ENCODE data around the gene DOCK2.
"Not testable (repeated sequence)": the region's sequence is repeated elsewhere in the genome, so short reads cannot be mapped to it uniquely, and the experiment has no call there.

Gene DOCK2

GRCh38 chr5:170076739-170077138, 439.7 kb downstream of the DOCK2 start:
- Mint-ChIP-seq H3K36me3 (peaks cover 57% of the 10 kb centered on the region), H3K27me3 (no peaks in the 10 kb centered on the region), H3K9me3 (no peaks in the 10 kb centered on the region), H3K27ac (no peak overlapping the region), H3K4me3 (no peak overlapping the region), H3K4me1 (no peaks in the 10 kb centered on the region)
- DNase-seq (ENCODE audit: low spot score in 2 of 2) (no peak), ATAC-seq (ENCODE audit: low read depth) (no peak)

- ATAC-seq (ENCODE audit: low read depth) (no peak), DNase-seq (ENCODE audit: low spot score in 2 of 2) (no peak)
- peaks cover 65% of the 10 kb centered on the region for H3K36me3 Mint-ChIP-seq
- peak overlapping the region; percentile 11 for H3K27ac Mint-ChIP-seq
- H3K27me3 Mint-ChIP-seq = no peaks in the 10 kb centered on the region
- H3K4me3 Mint-ChIP-seq = no peak overlapping the region
- no peaks in the 10 kb centered on the region for H3K4me1 Mint-ChIP-seq
- no peaks in the 10 kb centered on the region for H3K9me3 Mint-ChIP-seq
These were observed 440.5 kb downstream of the DOCK2 start for GRCh38 chr5:170077526-170077925.

DNA sequence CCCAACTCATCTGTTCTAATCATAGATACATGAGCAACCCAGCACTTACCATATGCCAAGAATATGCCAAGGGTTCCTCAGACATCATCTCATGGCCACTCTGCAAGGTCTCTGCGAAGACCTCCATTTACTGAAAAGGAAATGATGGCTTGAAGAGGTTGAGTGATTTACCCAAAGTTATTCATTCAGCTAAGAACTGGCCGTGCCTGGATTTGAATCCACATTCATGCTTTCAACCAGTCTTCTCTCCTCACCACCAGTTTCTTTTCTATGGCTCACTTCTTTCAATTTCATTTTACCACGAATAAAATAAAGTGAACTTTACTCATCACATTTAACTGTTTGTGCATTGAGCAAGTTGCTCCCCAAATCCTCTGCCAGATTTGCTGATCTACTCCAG, 441.4 kb downstream of the DOCK2 start:
- Mint-ChIP-seq H3K27me3 (no peaks in the 10 kb centered on the region), H3K9me3 (no peaks in the 10 kb centered on the region), H3K4me1 (no peaks in the 10 kb centered on the region), H3K4me3 (no peak overlapping the region), H3K27ac (peak overlapping the region; percentile 11), H3K36me3 (peaks cover 70% of the 10 kb centered on the region)
- DNase-seq (ENCODE audit: low spot score in 2 of 2) (no peak), ATAC-seq (ENCODE audit: low read depth) (no peak)

GRCh38 chr5:170078931-170079330, 441.9 kb downstream of the DOCK2 start:
- Mint-ChIP-seq H3K27ac (no peak overlapping the region), H3K36me3 (peaks cover 71% of the 10 kb centered on the region), H3K9me3 (peaks cover 2% of the 10 kb centered on the region), H3K4me3 (no peak overlapping the region), H3K4me1 (peaks cover 2% of the 10 kb centered on the region), H3K27me3 (no peaks in the 10 kb centered on the region)
- ATAC-seq (ENCODE audit: low read depth) (no peak), DNase-seq (ENCODE audit: low spot score in 2 of 2) (no peak)

DNA sequence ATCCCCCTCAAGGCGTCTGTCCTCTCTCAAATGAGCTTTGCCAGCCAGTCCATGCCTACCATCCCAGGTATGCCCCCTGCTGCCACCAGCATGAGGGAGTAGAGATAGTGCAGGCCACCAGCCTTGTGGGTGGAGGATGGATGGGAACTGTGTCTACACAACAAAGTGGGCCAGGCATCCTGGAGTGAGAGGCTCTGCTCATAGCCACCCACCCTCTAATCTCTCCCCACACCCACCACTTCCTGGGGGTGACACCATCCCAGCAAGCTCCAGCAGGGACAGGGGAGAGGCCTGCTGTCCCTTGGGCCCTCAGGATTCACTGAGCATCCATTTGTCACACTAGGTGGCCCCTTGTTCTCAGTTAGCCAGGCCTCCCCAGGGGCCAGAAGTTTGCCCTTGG, 443.1 kb downstream of the DOCK2 start:
- H3K4me3 Mint-ChIP-seq = no peak overlapping the region
- peaks cover 2% of the 10 kb centered on the region for H3K4me1 Mint-ChIP-seq
- no peaks in the 10 kb centered on the region for H3K27me3 Mint-ChIP-seq
- H3K36me3 Mint-ChIP-seq = peaks cover 77% of the 10 kb centered on the region
- ATAC-seq (ENCODE audit: low read depth) (no peak), DNase-seq (ENCODE audit: low spot score in 2 of 2) (no peak)
- no peak overlapping the region for H3K27ac Mint-ChIP-seq
- peaks cover 2% of the 10 kb centered on the region for H3K9me3 Mint-ChIP-seq

GRCh38 chr5:170080786-170081445, 443.8 kb downstream of the DOCK2 start:
- no peak overlapping the region for H3K4me3 Mint-ChIP-seq
- H3K27me3 Mint-ChIP-seq = no peaks in the 10 kb centered on the region
- peaks cover 2% of the 10 kb centered on the region for H3K4me1 Mint-ChIP-seq
- ATAC-seq (ENCODE audit: low read depth) (no peak), DNase-seq (ENCODE audit: low spot score in 2 of 2) (no peak)
- peaks cover 79% of the 10 kb centered on the region for H3K36me3 Mint-ChIP-seq
- H3K9me3 Mint-ChIP-seq = peaks cover 2% of the 10 kb centered on the region
- H3K27ac Mint-ChIP-seq = no peak overlapping the region

DNA sequence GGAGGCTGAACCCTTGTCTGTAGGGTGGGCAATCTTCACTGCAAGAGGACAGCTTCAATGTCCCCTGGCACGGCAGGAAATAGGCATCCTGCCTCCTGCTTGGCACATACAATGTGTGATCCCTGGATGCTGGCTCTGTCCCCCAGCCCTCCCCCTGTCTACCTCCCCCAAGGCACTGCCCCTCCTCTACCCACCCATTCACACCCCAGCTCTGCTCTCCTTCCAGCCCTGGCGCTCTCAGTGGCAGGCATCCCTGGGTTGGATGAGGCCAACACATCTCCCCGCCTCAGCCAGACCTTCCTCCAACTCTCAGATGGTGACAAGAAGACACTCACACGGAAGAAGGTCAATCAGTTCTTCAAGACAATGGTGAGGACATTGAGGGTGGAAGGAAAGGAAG, 444.5 kb downstream of the DOCK2 start:
- Mint-ChIP-seq H3K36me3 (peaks cover 81% of the 10 kb centered on the region), H3K27me3 (no peaks in the 10 kb centered on the region), H3K4me1 (peaks cover 2% of the 10 kb centered on the region), H3K27ac (no peak overlapping the region), H3K4me3 (no peak overlapping the region), H3K9me3 (peaks cover 2% of the 10 kb centered on the region)
- ATAC-seq (ENCODE audit: low read depth) (no peak), DNase-seq (ENCODE audit: low spot score in 2 of 2) (no peak)

GRCh38 chr5:170082701-170083100, 445.6 kb downstream of the DOCK2 start:
- no peak overlapping the region for H3K27ac Mint-ChIP-seq
- H3K36me3 Mint-ChIP-seq = peaks cover 77% of the 10 kb centered on the region
- peaks cover 2% of the 10 kb centered on the region for H3K9me3 Mint-ChIP-seq
- ATAC-seq (ENCODE audit: low read depth) = no peak
- DNase-seq (ENCODE audit: low spot score in 2 of 2) = no peak
- H3K4me3 Mint-ChIP-seq = no peak overlapping the region
- H3K27me3 Mint-ChIP-seq = no peaks in the 10 kb centered on the region
- peaks cover 2% of the 10 kb centered on the region for H3K4me1 Mint-ChIP-seq

GRCh38 chr5:170087168-170087817, 450.2 kb downstream of the DOCK2 start:
- H3K36me3 Mint-ChIP-seq = peaks cover 41% of the 10 kb centered on the region
- DNase-seq (ENCODE audit: low spot score in 2 of 2) (no peak), ATAC-seq (ENCODE audit: low read depth) (no peak)
- peak overlapping the region; percentile 35 for H3K27ac Mint-ChIP-seq
- peaks cover 3% of the 10 kb centered on the region for H3K9me3 Mint-ChIP-seq
- H3K27me3 Mint-ChIP-seq = no peaks in the 10 kb centered on the region
- H3K4me1 Mint-ChIP-seq = peaks cover 2% of the 10 kb centered on the region
- H3K4me3 Mint-ChIP-seq = no peak overlapping the region

DNA sequence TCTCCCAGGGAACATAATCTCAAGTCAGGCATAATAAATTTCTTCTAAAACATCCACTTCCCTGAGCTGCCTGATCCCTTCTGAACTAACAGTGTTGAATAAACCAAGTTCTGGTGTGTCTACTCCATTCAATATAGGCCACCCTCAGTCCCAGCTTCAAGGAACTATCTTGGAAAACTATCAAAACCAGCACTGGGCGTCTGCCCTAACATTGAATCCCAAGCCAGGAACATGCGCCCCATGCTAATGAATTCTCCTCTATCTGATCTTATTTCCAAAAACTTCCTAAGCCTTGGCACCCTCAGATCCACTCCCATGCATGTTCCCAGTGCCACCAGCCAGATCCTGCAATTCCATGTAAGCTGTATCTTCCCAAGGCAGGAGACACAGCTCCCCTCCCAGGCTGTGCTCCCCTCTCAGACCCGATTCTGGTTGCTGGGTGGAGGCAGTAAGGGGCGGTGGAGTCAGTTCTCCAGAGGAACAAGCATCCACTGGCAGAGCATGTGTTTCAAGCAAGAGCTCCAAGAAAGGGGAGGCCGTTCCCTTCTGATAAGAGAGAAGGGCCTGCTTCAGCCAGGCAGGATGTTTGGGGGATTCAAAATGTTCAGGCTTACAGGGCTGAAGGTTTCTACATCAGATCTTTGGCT, 455.5 kb downstream of the DOCK2 start:
- ATAC-seq (ENCODE audit: low read depth) = no peak
- H3K36me3 Mint-ChIP-seq = no peaks in the 10 kb centered on the region
- peaks cover 2% of the 10 kb centered on the region for H3K9me3 Mint-ChIP-seq
- H3K4me3 Mint-ChIP-seq = no peak overlapping the region
- H3K4me1 Mint-ChIP-seq = no peaks in the 10 kb centered on the region
- no peak for DNase-seq (ENCODE audit: low spot score in 2 of 2)
- no peaks in the 10 kb centered on the region for H3K27me3 Mint-ChIP-seq
- no peak overlapping the region for H3K27ac Mint-ChIP-seq

DNA sequence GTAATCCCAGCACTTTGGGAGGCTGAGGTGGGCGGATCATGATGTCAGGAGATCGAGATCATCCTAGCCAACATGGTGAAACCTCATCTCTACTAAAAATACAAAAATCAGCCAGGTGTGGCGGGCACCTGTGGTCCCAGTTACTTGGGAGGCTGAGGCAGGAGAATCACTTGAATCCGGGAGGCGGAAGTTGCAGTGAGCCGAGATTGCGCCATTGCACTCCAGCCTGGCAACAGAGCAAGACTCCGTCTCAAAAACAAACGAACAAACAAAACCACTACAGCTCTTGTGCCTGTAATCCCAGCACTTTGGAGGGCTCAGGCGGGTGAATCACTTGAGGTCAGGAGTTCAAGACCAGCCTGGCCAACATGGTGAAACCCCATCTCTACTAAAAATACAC, 457.3 kb downstream of the DOCK2 start:
- not testable (repeated sequence) for H3K27me3 Mint-ChIP-seq; ATAC-seq (ENCODE audit: low read depth); H3K27ac Mint-ChIP-seq; H3K4me3 Mint-ChIP-seq; H3K4me1 Mint-ChIP-seq; H3K36me3 Mint-ChIP-seq; H3K9me3 Mint-ChIP-seq; DNase-seq (ENCODE audit: low spot score in 2 of 2)

DNA sequence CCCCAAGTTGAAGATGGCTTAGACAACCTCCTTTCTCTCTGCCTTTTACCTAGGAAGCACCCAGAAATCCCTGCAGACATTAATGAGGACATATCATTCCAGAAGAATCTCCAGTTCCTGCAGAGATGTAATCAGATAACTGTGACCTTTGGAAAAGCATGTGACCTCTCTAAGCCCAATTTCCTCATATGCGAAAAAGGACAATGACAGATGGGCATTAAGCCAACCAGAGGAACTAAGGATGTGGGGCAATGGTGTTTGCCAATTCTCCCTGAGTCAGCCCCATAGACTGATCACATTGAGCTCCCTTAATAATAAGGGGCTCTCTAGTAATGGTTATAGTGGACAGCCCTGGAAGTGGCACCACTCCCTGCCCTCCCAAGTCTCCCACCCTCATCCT, 458.6 kb downstream of the DOCK2 start:
- Mint-ChIP-seq H3K27me3 (peaks cover 3% of the 10 kb centered on the region), H3K4me3 (no peak overlapping the region), H3K36me3 (peaks cover 2% of the 10 kb centered on the region), H3K4me1 (no peaks in the 10 kb centered on the region), H3K9me3 (peaks cover 2% of the 10 kb centered on the region), H3K27ac (no peak overlapping the region)
- no peak for DNase-seq (ENCODE audit: low spot score in 2 of 2)
- ATAC-seq (ENCODE audit: low read depth) = no peak

- H3K4me3 Mint-ChIP-seq = no peak overlapping the region
- no peaks in the 10 kb centered on the region for H3K4me1 Mint-ChIP-seq
- ATAC-seq (ENCODE audit: low read depth) (no peak), DNase-seq (ENCODE audit: low spot score in 2 of 2) (no peak)
- peaks cover 3% of the 10 kb centered on the region for H3K27me3 Mint-ChIP-seq
- peaks cover 2% of the 10 kb centered on the region for H3K36me3 Mint-ChIP-seq
- no peaks in the 10 kb centered on the region for H3K9me3 Mint-ChIP-seq
- H3K27ac Mint-ChIP-seq = no peak overlapping the region
These were observed 460.9 kb downstream of the DOCK2 start for GRCh38 chr5:170097934-170098333.

GRCh38 chr5:170100066-170100943, 463.2 kb downstream of the DOCK2 start:
- ATAC-seq (ENCODE audit: low read depth) = peak; percentile 68
- peak; percentile 53 to 60 for DNase-seq (ENCODE audit: low spot score in 2 of 2)
- Mint-ChIP-seq H3K27ac (no peak overlapping the region), H3K36me3 (peaks cover 2% of the 10 kb centered on the region), H3K4me1 (no peaks in the 10 kb centered on the region), H3K9me3 (no peaks in the 10 kb centered on the region), H3K27me3 (peaks cover 10% of the 10 kb centered on the region), H3K4me3 (no peak overlapping the region)

Data from memory B cell (primary cell).